HCT116 (cell line): ENCODE data around the gene GJA9.

ENCODE experiments used
- EZH2 ChIP-seq: fragments of 200-600 bp; sonication (generic); IDR thresholded peaks from 2 replicates; pipeline ENCODE4 v1.6.1; 2017; ENCODE audit warnings: antibody characterized with exemption, mixed run types
- EZH2phosphoT487 ChIP-seq: fragments of 200-600 bp; IDR thresholded peaks from 2 replicates; pipeline ENCODE4 v1.6.1; 2018; ENCODE audit warnings: antibody characterized with exemption, borderline replicate concordance
- JUND ChIP-seq: IDR thresholded peaks from 2 replicates; pipeline ENCODE4 v1.6.1; 2012
- MAX ChIP-seq: IDR thresholded peaks from 2 replicates; pipeline ENCODE4 v1.6.1; 2012
- POLR2A ChIP-seq: IDR thresholded peaks from 2 replicates; pipeline ENCODE4 v1.7.0; 2011; ENCODE audit warnings: borderline replicate concordance; ENCODE audit not compliant: insufficient read depth, insufficient read length; ENCODE audit errors: extremely low read depth
- POLR2AphosphoS5 ChIP-seq: IDR thresholded peaks from 2 replicates; pipeline ENCODE4 v1.6.1; 2011; ENCODE audit warnings: mild to moderate bottlenecking, low read depth, low read length, moderate library complexity
- RAD21 ChIP-seq: IDR thresholded peaks from 2 replicates; pipeline ENCODE4 v1.6.1; 2012; ENCODE audit warnings: low read depth, mild to moderate bottlenecking
- TCF7L2 ChIP-seq: IDR thresholded peaks from 2 replicates; pipeline ENCODE4 v1.7.0; 2011; ENCODE audit warnings: borderline replicate concordance, inconsistent platforms; ENCODE audit not compliant: insufficient read depth, insufficient read length; ENCODE audit errors: extremely low read depth
- ZNF274 ChIP-seq: fragments of 200-500 bp; sonication (Bioruptor generic); IDR thresholded peaks from 2 replicates; pipeline ENCODE4 v1.6.1; 2014; ENCODE audit warnings: mild to moderate bottlenecking, low read depth, low read length, inconsistent platforms
- TF ChIP-seq, protein P1 (sequence below), 3 experiments: fragments of 200-600 bp in 1 of 3; sonication (generic) in 1 of 3; IDR thresholded peaks in 2 of 3; conservative IDR thresholded peaks in 1 of 3; 2 replicates each; pipeline ENCODE4 v1.5.1; 2012 to 2017; ENCODE audit warnings: low read depth in 2 of 3, low read length in 2 of 3, antibody characterized with exemption in 1 of 3, borderline replicate concordance in 1 of 3, control low read depth in 1 of 3, mild to moderate bottlenecking in 1 of 3, mixed read lengths in 1 of 3, mixed run types in 1 of 3, moderate library complexity in 1 of 3; ENCODE audit not compliant: insufficient read depth in 1 of 3

DNA sequence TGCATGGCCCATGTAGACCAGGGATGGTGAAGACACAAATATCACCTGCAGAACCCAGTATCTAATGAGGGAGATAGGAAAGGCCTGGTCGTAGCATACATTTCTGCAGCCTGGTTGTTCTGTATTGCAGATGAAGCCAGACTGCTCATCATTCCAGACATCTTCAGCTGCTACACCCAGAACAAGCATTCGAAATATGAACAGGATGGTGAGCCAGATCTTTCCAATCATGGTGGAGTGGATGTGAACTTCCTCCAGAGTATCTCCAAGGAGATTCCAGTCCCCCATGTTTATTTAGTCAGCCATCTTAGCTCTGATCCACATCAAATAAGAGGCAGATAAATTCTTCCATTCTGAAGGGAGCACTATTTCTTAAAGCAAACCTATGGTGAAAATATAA is 5.6 kb downstream of the GJA9 start:
- TF ChIP-seq, protein P1, sequence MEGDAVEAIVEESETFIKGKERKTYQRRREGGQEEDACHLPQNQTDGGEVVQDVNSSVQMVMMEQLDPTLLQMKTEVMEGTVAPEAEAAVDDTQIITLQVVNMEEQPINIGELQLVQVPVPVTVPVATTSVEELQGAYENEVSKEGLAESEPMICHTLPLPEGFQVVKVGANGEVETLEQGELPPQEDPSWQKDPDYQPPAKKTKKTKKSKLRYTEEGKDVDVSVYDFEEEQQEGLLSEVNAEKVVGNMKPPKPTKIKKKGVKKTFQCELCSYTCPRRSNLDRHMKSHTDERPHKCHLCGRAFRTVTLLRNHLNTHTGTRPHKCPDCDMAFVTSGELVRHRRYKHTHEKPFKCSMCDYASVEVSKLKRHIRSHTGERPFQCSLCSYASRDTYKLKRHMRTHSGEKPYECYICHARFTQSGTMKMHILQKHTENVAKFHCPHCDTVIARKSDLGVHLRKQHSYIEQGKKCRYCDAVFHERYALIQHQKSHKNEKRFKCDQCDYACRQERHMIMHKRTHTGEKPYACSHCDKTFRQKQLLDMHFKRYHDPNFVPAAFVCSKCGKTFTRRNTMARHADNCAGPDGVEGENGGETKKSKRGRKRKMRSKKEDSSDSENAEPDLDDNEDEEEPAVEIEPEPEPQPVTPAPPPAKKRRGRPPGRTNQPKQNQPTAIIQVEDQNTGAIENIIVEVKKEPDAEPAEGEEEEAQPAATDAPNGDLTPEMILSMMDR (IDR thresholded peaks at IDR 0.05 in 2 of 3, conservative IDR thresholded peaks at IDR 0.05 in 1 of 3; ENCODE audit: borderline replicate concordance in 1 of 3, insufficient read depth in 1 of 3, low read depth in 2 of 3, low read length in 2 of 3) = no peak
- TF ChIP-seq POLR2AphosphoS5 (no peak), MAX (no peak), JUND (no peak), RAD21 (no peak), POLR2A (no peak), EZH2phosphoT487 (no peak), TCF7L2 (no peak), ZNF274 (no peak), EZH2 (no peak)
